Calu3 (cell line): ENCODE data around the gene FYN. TPM values are rescaled to one million over a fixed set of nuclear protein-coding genes. Genes with fewer than 3 reads are reported as not detected.

ENCODE experiments used
- BruUV-seq: library from RNA; stranded (reverse); fragments of 400-500 nt; replicated peaks from 2 replicates; lab custom pipeline; 2021; lab: Mats Ljungman, UMichigan
- CTCF ChIA-PET: fragments of 300-600 bp; sonication (Branson Sonifier 250); formaldehyde crosslinking; loops from one replicate; lab custom pipeline; 2022; ENCODE audit warnings: antibody characterized with exemption; lab: Charles Lee
- DNase-seq: peaks from one replicate; pipeline ENCODE4 v3.0.0; 2022
- H3K27ac Mint-ChIP-seq: one replicate; pipeline ENCODE4 v1.8.0; 2022; ENCODE audit warnings: mixed read lengths; ENCODE audit not compliant: unreplicated experiment
- H3K27me3 Mint-ChIP-seq: one replicate; pipeline ENCODE4 v1.8.0; 2022; ENCODE audit warnings: mixed read lengths; ENCODE audit not compliant: unreplicated experiment
- H3K36me3 Mint-ChIP-seq: one replicate; pipeline ENCODE4 v1.8.0; 2022; ENCODE audit warnings: mild to moderate bottlenecking, moderate library complexity, mixed read lengths; ENCODE audit not compliant: insufficient read depth, unreplicated experiment
- H3K4me1 Mint-ChIP-seq: one replicate; pipeline ENCODE4 v1.8.0; 2022; ENCODE audit warnings: mild to moderate bottlenecking, low read depth, mixed read lengths; ENCODE audit not compliant: unreplicated experiment
- H3K4me3 Mint-ChIP-seq: one replicate; pipeline ENCODE4 v1.8.0; 2022; ENCODE audit warnings: mild to moderate bottlenecking, low read depth, moderate library complexity, mixed read lengths; ENCODE audit not compliant: unreplicated experiment
- H3K9me3 Mint-ChIP-seq: one replicate; pipeline ENCODE4 v1.8.0; 2022; ENCODE audit warnings: low read depth, mixed read lengths; ENCODE audit not compliant: unreplicated experiment
- CTCF ChIP-seq: fragments of 200-600 bp; IDR thresholded peaks from one replicate; pipeline ENCODE4 v1.8.0; 2022; ENCODE audit warnings: antibody characterized with exemption; ENCODE audit not compliant: unreplicated experiment
- intact Hi-C: fragments of 100-400 bp; cut with micrococcal nuclease; formaldehyde crosslinking; loops from one replicate; pipeline ENCODE4 v1.10.0; 2022; ENCODE audit not compliant: unreplicated experiment
- total RNA-seq: library from RNA; stranded (reverse); gene quantifications from 2 replicates; pipeline ENCODE4 v1.2.3, GENCODE V29; 2022

FYN gene
- total RNA-seq, 1 experiment from 2014 or later = 61.0 TPM

GRCh38 chr6:111617149-111617548 is 256.1 kb downstream of the FYN start:
- no peak overlapping the region for H3K4me3 Mint-ChIP-seq
- TF ChIP-seq CTCF = no peak
- no peak overlapping the region for H3K27ac Mint-ChIP-seq
- CTCF ChIA-PET = interaction anchor here (1.1 kb wide), 1 partner anchor 25 kb away, joined by 4 read pairs; no protein-coding TSS in a partner anchor
- peaks cover 3% of the 10 kb centered on the region for H3K9me3 Mint-ChIP-seq
- intact Hi-C loops = no loop called here
- H3K27me3 Mint-ChIP-seq = no peaks in the 10 kb centered on the region
- H3K36me3 Mint-ChIP-seq = no peaks in the 10 kb centered on the region
- peaks cover 28% of the 10 kb centered on the region for H3K4me1 Mint-ChIP-seq
- no TSS peak for BruUV-seq
- DNase-seq = no peak

- no TSS peak for BruUV-seq
- intact Hi-C loops = no loop called here
- no peak overlapping the region for H3K27ac Mint-ChIP-seq
- H3K36me3 Mint-ChIP-seq = no peaks in the 10 kb centered on the region
- TF ChIP-seq CTCF = no peak
- H3K4me1 Mint-ChIP-seq = peaks cover 31% of the 10 kb centered on the region
- DNase-seq = no peak
- H3K9me3 Mint-ChIP-seq = peaks cover 6% of the 10 kb centered on the region
- H3K27me3 Mint-ChIP-seq = no peaks in the 10 kb centered on the region
- CTCF ChIA-PET = no interaction called here
- no peak overlapping the region for H3K4me3 Mint-ChIP-seq
Observed at GRCh38 chr6:111615916-111616612, 257.2 kb downstream of the FYN start.

- DNase-seq = peak; percentile 25
- H3K4me1 Mint-ChIP-seq = peaks cover 33% of the 10 kb centered on the region
- peaks cover 5% of the 10 kb centered on the region for H3K36me3 Mint-ChIP-seq
- no TSS peak for BruUV-seq
- intact Hi-C loops = no loop called here
- H3K27me3 Mint-ChIP-seq = no peaks in the 10 kb centered on the region
- H3K9me3 Mint-ChIP-seq = peaks cover 6% of the 10 kb centered on the region
- TF ChIP-seq CTCF = no peak
- H3K27ac Mint-ChIP-seq = no peak overlapping the region
- CTCF ChIA-PET = no interaction called here
- no peak overlapping the region for H3K4me3 Mint-ChIP-seq
Observed at GRCh38 chr6:111614833-111615582, 258.2 kb downstream of the FYN start.

- no peak for DNase-seq
- Mint-ChIP-seq H3K27ac (no peak overlapping the region), H3K27me3 (no peaks in the 10 kb centered on the region), H3K4me3 (no peak overlapping the region), H3K36me3 (peaks cover 9% of the 10 kb centered on the region), H3K4me1 (peaks cover 46% of the 10 kb centered on the region), H3K9me3 (peaks cover 6% of the 10 kb centered on the region)
- TF ChIP-seq CTCF = no peak
- no TSS peak for BruUV-seq
- CTCF ChIA-PET = no interaction called here
- intact Hi-C loops = no loop called here
Observed at GRCh38 chr6:111612379-111612778, 260.9 kb downstream of the FYN start.
